ENCODE data around the gene UBE3B.

UBE3B gene

DNA sequence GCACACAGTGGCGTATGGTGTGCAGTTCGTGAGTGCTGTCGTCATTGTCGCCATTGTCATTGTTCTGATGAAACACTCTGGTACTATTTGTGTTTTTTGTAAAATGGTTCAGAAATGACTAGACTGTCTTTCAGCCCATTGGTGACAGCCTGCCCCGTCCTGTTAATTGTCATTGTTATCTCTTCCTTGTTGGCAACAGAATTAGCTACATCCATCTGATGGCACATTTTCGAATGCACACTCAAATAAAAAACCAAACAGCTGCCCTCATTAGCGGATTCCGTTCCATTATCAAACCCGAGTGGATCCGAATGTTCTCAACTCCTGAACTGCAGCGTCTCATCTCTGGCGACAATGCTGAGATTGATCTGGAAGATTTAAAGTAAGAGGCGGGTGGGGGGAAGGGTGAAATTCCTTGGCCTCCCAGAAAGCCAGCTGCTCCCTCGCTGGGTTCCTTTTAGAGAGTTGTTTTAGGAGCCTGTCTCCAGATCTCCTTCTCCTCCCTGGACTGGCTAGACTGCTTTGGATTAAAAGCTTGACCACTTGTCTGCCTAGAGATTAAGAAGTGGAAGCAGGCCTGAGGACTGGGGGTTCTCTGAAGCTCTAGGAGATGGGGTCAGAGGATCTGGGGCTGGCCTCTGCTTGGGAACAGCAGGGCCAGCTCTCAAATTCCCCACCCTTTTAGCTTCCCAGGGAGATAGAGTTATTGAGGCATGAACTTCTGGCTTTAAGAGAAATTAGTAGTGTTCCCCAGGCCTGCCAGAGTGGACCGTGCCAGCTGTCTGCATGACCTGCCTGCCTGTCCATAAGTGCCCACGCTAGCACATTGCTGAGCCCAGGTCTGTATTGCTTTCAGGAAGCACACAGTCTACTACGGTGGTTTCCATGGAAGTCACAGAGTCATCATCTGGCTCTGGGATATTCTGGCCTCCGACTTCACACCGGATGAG, 52.5 kb downstream of the UBE3B start:
- DNase-seq (ENCODE audit: low read depth in 2 of 2) = no peak

DNA sequence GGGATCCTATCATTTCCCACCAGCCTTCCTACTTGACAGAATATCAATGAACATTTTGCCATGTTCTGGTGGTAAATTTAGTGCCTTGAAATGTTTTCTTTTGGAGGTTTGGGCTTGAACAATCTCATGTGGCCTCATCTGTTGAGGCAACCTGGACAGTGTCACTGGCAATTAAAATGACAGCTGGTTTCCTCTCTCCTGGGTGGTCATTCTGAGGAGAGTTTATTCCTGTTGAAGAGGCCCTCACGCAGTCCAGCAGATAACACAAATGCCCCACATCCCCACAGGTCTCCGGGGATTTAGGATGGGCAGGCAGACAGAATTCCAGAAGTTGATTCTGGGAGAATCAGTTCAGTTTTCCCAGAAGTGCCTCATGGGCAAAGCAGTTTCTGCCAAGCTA, 54.0 kb downstream of the UBE3B start:
- no peak for DNase-seq (ENCODE audit: low read depth in 2 of 2)

DNA sequence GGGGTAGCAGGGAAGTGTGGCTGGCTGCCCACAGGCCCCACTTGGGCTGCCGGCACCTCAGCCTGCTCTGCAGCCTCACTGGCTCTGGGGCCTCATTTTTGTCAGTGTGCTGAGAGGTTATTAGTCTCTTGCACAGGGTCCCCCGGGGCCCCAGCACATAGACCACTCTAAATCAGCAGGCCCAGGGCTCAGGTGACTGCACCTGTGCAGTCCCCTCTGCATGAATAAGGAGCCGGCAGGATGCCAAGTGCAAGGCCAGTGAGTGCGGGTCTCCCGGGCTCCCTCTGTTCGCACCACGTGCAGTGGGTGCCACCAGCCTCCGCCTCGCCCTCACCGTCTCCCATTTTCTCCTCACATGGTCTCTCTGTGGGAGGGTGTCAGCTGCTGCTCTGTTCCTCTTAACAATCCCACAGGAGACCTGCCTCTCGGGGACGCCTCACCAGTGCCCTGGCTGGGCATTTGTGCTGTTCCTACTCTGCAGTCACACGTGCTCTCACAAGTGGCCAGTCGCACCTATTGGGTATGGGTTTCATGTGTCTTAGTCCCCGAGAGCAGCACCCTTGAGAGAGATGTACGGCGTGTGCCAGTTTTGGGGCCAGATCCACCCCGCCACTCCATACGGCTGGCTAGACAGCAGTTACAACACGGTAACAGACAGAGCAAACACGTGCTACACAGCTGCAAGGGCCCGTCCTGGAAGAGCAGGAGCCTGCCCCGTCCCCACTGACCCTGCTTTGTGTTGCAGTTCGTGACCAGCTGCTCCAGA, 55.5 kb downstream of the UBE3B start:
- DNase-seq (ENCODE audit: low read depth in 2 of 2) = no peak

DNA sequence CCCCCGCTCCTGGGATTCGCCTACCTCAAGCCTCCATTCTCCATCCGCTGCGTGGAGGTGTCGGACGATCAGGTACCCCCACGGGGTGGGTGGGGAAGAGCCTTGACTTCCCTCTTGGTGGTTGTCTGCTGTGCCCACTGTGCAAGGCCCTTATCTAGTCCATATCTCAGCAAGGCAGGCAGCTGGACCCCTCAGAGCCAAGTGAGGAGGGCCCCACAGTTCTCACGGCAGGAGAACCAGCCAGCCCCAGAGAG, 56.0 kb downstream of the UBE3B start:
- no peak for DNase-seq (ENCODE audit: low read depth in 2 of 2)

DNA sequence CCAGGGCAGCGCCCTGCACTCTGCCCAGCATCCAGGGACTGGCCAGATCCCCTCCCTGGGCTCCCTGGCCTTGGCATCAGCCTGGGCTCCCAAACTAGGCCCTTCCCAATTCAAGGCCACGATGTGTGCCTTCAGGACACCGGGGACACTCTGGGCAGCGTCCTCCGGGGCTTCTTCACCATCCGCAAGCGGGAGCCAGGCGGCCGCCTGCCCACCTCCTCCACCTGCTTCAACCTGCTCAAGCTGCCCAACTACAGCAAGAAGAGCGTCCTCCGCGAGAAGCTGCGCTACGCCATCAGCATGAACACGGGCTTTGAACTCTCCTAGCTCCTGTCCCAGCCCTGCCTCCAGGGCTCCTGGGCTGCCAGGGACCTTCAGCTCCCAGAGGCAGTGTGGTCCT, 57.0 kb downstream of the UBE3B start:
- no peak for DNase-seq (ENCODE audit: low read depth in 2 of 2)

DNA sequence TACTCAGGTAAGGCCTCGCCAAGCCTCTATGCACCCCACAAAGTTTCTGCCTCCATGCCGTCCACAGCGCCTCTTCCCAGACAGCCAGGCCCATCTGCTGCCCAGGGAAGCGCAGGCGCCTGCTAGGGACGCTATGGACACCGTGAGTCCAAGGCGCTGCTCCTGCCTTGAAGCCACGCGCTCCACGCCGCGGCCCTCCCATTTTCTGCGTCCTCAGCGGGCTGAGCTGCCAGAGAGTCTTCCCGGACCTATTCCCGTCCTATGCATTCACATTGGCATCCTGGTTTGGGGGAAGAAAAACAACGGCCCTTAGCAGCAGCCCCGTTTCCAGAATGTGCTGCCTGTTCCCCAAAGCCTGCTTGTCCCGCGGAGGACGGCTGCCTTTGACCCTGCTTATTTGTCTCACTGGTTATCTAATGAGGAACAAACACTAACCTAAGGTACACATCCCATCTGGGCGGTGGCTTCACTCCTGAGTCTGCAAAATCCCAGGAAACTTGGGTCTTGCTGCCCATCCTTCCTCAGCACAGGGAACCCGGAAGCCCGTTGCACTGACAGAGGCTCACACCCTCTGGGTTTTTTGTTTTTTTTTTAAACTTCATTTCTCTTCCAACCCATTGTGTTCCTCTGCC, 57.9 kb downstream of the UBE3B start:
- DNase-seq (ENCODE audit: low read depth in 2 of 2) = no peak

DNA sequence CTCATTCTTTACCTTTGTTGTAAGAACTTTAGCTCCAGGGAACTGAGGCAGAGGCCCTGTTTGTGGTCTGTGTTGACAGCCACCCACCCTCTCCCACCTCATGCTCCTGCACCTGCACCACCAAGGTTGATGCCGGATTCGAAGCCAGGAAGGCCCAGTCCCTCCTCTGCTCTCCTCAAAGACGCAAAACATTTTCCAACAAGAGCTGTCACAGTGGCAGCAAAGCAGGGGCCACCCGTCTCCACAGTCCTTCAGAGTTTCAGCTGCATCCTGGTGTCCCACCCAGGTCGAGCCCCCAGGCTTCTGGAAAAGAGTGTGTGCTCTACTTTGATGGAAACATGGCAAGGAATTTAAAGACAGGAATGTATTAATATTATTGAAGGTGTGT, 58.4 kb downstream of the UBE3B start:
- no peak for DNase-seq (ENCODE audit: low read depth in 2 of 2)

DNA sequence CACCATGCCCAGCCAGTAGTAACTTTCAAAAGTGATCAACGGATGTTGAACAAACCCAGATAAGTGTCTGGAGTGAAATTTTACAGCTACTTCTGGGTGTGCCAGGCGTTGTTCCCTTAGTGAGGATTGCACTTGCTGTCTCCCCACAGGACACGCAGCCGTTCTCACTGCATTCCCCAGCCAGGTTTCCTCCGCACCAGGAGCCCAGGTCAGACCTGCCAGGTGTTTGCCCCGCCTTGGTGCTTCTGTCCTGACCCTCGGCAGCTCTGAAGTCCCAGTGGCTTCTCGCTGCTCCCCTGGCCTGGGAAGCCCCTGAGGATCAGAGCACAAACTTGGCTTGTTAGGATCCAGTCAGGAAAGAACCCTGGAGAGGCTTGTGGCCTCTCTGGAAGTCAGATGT, 59.7 kb downstream of the UBE3B start:
- DNase-seq (ENCODE audit: low read depth in 2 of 2) = no peak

DNA sequence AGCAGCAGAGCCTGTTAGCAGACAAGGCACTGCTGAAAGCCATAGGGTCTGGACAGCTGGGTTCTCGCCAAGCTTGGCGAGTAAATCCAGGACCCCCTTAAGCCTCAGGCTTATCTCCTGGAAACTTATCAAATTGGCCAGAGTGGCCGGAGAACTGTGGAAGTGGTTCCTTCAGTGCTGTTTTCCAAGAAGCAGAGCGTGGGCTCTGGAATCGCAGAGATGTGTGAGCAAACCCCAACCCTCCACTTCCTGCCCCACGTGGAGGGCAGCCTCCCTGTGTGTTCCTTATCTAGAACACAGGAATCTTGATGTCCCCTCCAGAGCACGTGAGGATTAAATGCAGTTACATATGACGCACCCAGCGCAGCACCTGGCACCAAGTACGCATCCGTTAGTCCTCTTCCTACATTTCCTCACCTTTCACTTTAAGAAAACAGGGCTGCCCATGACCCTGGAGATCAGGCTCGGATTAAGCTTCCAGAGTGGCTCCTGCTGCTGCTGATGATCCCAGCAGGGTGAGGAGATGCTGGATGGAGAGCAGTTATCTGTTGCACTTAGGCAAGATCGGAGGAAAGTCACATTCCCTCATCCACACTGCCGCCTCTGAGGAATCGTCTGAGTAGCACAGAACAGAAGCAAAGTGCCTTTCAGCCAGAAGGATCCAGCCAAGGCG, 60.9 kb downstream of the UBE3B start:
- no peak for DNase-seq (ENCODE audit: low read depth in 2 of 2)

DNA sequence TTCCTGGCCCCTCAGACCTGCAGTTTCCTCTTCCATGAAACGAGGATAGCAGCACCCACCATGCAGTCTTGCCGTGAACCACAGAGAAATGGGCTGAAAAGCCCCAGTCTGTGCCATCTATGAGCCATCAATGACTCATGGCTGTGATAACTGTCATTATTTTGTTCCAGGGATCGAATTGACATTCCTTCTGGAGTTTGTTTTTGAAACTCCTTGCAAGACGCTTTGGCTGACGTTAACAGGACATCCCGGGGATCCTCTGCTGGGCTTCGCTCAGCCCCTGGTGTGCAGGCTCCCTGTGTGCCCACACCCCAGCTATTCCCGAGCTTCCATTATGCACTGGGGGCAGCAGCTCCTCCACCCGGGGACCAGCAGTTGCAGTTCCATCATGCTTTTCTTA, 62.1 kb downstream of the UBE3B start:
- no peak for DNase-seq (ENCODE audit: low read depth in 2 of 2)

DNA sequence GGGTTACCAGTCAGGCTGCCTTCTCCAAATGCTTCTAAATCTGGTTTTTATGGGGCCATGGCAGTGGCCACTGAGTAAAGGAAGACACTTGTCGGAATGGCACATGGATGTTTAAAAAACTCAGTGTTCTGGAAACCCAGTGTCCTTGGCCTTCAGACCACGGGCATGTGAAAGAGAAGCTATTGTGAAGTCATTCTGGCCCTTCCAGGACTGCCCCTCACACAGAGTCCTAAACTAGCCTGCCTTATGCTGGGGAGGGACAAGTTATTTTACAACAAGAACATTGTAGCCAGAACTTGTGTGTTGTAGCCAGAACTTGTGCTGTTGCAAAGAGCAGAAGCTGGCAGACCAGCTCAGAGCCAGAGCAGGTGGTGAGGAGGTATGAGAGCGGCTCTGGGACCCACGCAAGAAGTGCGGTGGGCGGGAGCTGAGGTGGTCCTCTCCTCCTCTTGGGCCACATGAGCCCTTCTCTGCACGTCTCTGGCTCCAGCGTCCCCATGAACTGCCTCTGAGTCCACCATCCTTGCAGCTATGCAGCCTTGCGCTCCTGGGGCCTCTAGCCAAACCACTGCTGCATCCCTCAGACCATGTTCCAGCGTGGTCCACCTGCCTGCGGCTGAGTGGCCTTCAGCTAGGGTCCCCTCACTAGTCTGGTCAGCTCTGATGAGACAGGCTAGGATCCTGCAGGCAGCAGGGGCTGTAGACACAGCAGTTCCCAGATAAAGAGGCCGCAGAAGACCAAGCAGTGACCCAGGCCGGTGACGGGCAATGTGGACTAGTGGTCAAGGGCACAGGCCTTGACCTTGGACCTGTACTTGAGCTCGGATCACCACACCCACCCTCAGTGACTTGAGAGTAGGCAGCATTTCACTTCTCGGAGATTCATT, 63.3 kb downstream of the UBE3B start:
- no peak for DNase-seq (ENCODE audit: low read depth in 2 of 2)

DNA sequence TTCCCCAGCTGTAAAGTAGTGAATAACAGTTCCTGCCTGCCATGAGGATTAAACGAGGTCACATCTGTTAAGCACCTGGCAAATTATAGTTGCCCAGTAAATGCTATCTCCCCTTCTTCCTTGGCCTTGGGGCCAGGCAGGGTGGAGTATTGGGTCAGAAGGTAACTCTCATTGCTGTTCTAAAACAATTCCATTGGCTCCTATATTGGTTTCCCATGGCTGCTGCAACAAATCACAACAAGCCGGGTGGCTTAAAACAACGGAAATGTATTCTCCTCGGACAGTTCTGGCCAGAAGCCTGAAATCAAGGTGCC, 63.9 kb downstream of the UBE3B start:
- DNase-seq (ENCODE audit: low read depth in 2 of 2) = no peak

DNA sequence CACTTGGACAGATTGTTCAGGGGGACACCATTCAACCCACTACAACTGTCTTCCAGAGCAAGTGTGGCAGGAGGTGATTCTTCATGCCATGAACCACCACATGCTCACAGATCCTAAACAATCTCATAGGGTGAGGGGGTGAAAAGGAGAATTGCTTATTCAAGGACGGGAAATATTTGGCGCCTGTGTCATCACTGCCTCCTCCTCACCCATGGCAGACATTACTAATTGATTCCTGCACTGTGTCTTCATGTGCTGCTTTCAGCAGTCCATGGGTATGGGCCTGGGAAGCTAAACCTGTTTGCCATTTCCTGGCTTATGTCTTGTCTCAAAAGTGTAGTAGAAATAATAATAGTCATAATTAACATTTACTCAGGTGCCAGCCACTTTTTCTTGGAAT, 64.6 kb downstream of the UBE3B start:
- no peak for DNase-seq (ENCODE audit: low read depth in 2 of 2)

DNA sequence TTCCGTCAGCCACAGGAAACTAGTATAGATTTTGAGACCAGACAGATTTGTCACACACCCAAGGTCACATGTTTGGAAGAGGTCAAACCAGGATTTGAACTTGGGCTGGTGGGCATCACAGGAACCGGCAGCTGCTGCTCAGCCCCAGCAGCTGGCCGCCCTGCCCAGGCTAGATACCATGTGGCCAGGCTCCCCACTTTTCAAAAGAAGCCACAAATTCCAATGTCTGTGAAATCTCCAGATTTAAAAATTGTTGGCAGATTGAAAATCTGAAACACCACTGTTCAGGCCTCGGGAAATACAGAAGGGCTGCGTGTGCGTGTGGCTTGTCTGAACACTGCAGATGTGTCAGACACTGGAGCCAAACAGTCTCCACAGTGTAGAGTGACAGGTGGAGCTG, 65.4 kb downstream of the UBE3B start:
- no peak for DNase-seq (ENCODE audit: low read depth in 2 of 2)

DNA sequence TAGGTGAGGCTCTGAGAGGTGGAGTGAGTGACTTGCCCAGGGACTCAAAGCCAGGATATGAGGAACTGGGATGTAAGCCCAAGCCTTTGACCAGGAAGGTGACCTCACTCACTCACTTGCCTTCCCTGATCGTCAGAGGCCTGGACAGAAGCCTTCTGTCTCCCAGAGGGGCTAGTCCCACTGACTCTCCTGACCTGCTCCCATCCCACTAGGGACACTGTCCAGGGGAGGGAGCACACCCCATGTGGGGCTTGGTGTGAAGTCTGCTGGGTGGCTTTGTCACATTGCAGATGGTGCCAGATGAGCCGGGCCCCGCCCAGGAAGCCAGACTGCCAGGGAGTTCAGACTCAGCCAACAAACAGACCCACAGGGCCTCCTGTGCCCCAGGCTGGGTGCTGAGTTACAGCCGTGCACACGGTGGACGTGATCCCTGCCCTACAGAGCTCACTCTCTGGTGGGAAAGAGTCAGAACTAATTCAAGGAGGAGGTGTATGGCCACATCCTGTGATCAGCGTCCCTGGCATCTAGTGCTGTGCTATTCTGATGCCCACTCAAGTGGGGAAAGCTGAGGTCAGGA, 67.6 kb downstream of the UBE3B start:
- DNase-seq (ENCODE audit: low read depth in 2 of 2) = peak in 1 of 2 donors; percentile 11

DNA sequence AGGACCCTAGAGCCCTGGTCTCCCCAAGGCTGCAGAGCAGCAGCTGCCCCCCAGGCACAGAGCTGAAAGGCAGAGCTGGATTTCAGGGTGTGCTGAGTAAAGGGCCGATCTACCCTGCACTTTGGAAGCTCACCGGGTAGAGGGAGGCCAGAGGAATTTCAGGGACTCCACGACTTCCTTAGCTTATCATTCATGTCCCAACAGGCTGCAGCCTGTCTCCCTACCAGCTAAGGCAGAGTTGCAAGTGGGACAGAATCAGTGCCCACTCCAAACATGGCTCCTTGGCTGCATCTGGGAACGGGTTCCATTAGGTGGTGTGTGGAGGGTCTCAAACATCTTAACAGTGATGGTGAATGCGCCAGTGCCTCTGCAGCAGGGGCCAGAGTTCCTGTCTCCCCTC, 68.4 kb downstream of the UBE3B start:
- DNase-seq (ENCODE audit: low read depth in 2 of 2) = no peak

DNA sequence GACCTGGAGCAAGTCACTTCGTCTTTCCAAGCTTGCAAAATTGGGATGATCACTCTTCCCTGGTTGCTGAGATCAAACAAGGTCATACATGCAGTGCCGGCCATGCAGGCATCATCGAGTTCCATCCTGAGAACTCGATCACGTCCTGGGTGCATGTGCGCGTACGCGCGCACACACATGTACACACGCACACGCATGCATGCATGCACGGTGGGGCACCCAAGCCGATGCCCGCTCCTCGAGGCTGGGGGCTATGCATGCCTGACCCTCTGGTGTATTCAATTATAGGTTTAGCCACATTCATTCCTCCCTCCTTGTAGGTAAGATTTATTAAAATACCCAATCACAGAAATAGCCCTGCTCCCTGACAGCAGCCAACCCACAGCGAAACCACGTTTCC, 69.9 kb downstream of the UBE3B start:
- no peak for DNase-seq (ENCODE audit: low read depth in 2 of 2)

DNA sequence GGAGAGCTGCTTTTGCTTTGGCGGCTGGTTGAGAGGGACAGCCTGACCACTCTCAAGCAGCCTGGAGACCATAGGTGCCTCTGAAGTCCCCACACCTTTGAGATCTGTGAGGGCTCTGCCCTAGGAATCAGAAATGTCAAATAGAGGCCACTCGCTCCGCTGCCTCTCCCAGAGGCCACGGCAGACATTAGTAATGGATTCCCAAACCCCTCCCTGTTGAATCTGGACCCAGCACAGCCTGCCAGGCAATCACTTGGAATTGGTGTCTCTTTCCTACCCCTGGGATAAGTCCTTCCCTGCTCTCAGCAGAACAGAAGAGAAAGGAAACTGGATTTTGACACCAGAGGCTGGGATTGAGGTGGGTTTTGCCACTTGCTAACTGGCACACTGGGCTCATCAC, 70.8 kb downstream of the UBE3B start:
- no peak for DNase-seq (ENCODE audit: low read depth in 2 of 2)

DNA sequence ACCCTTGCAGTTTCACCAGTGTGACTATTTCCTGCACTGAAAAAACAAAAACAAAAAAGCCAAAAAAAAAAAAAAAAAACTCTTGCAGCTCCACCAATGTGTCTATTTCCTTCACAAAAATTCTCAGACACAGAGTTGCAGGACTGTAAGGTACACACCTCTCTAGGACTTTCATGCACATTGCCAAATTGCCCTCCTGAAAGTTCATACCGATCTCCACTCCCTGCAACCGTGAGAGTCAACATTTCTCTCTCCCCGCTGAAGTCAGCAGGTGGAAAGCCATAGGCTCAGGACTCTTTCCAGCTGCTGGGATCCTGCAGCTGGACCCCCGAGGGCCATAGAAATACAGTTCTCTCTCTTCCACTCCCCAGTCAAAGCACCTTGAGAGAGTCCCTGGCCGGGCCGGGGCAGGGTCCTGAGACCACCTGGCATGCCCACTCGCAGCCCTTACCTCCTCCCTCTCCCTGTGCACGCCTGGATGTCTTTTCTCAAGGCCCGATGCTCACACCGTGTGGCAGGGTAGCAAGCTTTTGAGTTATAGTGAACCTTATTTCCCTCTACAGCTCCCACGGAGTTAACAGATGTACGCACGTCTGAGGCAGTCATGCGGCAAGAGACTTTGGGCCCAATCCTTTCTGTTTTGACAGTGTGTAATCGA, 72.3 kb downstream of the UBE3B start:
- DNase-seq (ENCODE audit: low read depth in 2 of 2) = no peak

DNA sequence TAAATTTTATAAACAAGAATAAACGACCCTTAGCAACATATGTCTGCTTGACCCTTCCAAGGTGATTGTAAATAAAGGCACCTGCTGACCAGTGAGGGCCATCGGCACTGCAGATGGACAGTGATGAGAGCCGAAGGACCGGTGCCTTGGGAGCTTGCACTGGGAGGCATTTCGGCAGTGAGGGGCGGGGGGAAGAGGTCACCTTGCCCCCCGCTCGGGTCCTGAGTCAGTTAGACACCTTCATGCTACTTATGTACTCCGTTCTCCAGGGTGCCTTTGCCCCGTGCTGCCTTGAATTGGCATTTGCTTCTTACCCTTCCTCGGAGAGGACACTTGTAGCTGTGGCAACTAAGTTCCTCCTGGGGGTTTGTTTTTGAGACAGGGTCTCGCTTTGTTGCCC, 72.8 kb downstream of the UBE3B start:
- DNase-seq (ENCODE audit: low read depth in 2 of 2) = no peak

DNA sequence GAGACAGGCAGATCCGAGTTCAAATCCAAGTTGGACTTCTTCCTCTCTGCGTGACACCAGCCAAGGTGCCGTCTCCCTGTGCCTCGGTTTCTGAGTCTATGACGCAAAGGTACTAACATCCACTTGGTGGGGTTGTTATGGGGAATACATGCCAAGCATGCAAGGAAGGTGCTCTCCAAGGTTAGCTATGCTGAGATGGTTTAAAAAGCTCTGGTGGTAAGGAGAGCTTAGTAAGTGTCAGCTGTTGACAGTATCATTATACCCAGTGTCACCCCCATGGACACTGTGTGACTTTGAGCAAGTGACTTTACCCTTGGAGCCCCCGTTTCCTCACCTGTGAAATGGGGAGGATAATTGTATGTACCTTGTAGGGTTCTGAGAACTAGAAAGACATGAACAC, 73.7 kb downstream of the UBE3B start:
- DNase-seq (ENCODE audit: low read depth in 2 of 2) = no peak

Data from stimulated activated CD8-positive, alpha-beta memory T cell treated with anti-CD3 and anti-CD28 coated beads, Interleukin-7, amount 100 ng/mL, for 4 hours (primary cell).